NCI-H345 (cell line): ENCODE data around the gene SELENOM.

Experiments used
- DNase-seq: peaks from one replicate; lab custom pipeline; 2025; lab: John Stamatoyannopoulos, UW

SELENOM gene

GRCh38 chr22:31107178-31107893 is at the start of gene SELENOM:
SELENOM (minus strand) TSS chr22:31107568; CDS start chr22:31107505, 63 bp downstream.
- DNase-seq: peak; percentile 84

GRCh38 chr22:31155422-31155821 is 48.1 kb upstream of the SELENOM start:
- DNase-seq: no peak

GRCh38 chr22:31154975-31155374 is 47.6 kb upstream of the SELENOM start:
- DNase-seq: no peak

GRCh38 chr22:31153357-31153756 is 46.0 kb upstream of the SELENOM start:
- no peak for DNase-seq

GRCh38 chr22:31151872-31152271 is 44.5 kb upstream of the SELENOM start:
- no peak for DNase-seq

- no peak for DNase-seq
Measured at GRCh38 chr22:31150615-31151014, 43.2 kb upstream of the SELENOM start.

GRCh38 chr22:31148953-31149627 is 41.7 kb upstream of the SELENOM start:
- peak; percentile 48 for DNase-seq

GRCh38 chr22:31148488-31148887 is 41.1 kb upstream of the SELENOM start:
- no peak for DNase-seq

- DNase-seq: no peak
Measured at GRCh38 chr22:31144223-31144622, 36.9 kb upstream of the SELENOM start.

- DNase-seq: no peak
Measured at GRCh38 chr22:31143537-31143936, 36.2 kb upstream of the SELENOM start.

GRCh38 chr22:31143038-31143437 is 35.7 kb upstream of the SELENOM start:
- no peak for DNase-seq

- no peak for DNase-seq
Measured at GRCh38 chr22:31142285-31142684, 34.9 kb upstream of the SELENOM start.

- no peak for DNase-seq
Measured at GRCh38 chr22:31141551-31141950, 34.2 kb upstream of the SELENOM start.

- DNase-seq: no peak
Measured at GRCh38 chr22:31140746-31141145, 33.4 kb upstream of the SELENOM start.

- DNase-seq: peak; percentile 13
Measured at GRCh38 chr22:31139866-31140716, 32.7 kb upstream of the SELENOM start, which contains the start of gene PLA2G3. PLA2G3 (minus strand) TSS chr22:31140508; CDS start chr22:31140354, 154 bp downstream.

GRCh38 chr22:31139066-31139465 is 31.7 kb upstream of the SELENOM start:
- DNase-seq: no peak

- DNase-seq: no peak
Measured at GRCh38 chr22:31138126-31138525, 30.8 kb upstream of the SELENOM start.

- DNase-seq: no peak
Measured at GRCh38 chr22:31137721-31138120, 30.4 kb upstream of the SELENOM start.

- DNase-seq: no peak
Measured at GRCh38 chr22:31136711-31137110, 29.3 kb upstream of the SELENOM start.

- DNase-seq: no peak
Measured at GRCh38 chr22:31136155-31136554, 28.8 kb upstream of the SELENOM start.

GRCh38 chr22:31135706-31136105 is 28.3 kb upstream of the SELENOM start:
- no peak for DNase-seq

GRCh38 chr22:31134688-31135087 is 27.3 kb upstream of the SELENOM start:
- no peak for DNase-seq

- DNase-seq: no peak
Measured at GRCh38 chr22:31133911-31134310, 26.5 kb upstream of the SELENOM start.
